K562 (cell line): ENCODE data around the gene OLFML2A. TPM values are rescaled to one million over a fixed set of nuclear protein-coding genes. Genes with fewer than 3 reads are reported as not detected.
A peak's percentile ranks its signal among the peaks of the same experiment; 100 is the strongest.

ENCODE experiments used
- ATAC-seq: fragments of 200-7000 bp; cut with Tn5 transposase; 3 replicates; pipeline ENCODE4 v1.9.1; 2020; ENCODE audit warnings: moderate library complexity
- BruUV-seq: library from RNA; stranded (reverse); fragments of 400-500 nt; replicated peaks from 2 replicates; lab custom pipeline; 2021; lab: Mats Ljungman, UMichigan
- CTCF ChIA-PET: fragments of 300-600 bp; formaldehyde crosslinking; extraction: SDS; loops from one replicate; lab custom pipeline; 2021; ENCODE audit warnings: low intra/inter-chr PET ratio; lab: Yijun Ruan, JAX
- POLR2A ChIA-PET: fragments of 300-600, 350-650 bp; sonication (Branson Sonifier 250); formaldehyde crosslinking; extraction: SDS; loops from one replicate; lab custom pipeline; 2021; ENCODE audit warnings: antibody characterized with exemption, inconsistent platforms; lab: Yijun Ruan, JAX
- DNase-seq, 4 experiments: peaks; one replicate each; pipeline versions ENCODE4 v3.0.0 to v3.0.0-alpha.2; 2011 to 2018; ENCODE audit warnings: low spot score in 3 of 4, mixed read lengths in 3 of 4; ENCODE audit errors: extremely low read depth in 1 of 4
- FAIRE-seq: peaks from 2 replicates; lab custom pipeline; 2011; peaks lifted over from hg19 to GRCh38; lab: Jason Lieb, UNC
- H2AFZ ChIP-seq: 2 replicates; pipeline ENCODE4 v1.6.0; 2011; ENCODE audit warnings: low read depth, low read length, control low read depth, inconsistent platforms
- H3K27ac ChIP-seq: fragments of 200-600 bp; 3 replicates; pipeline ENCODE4 v1.8.0; 2011; ENCODE audit warnings: low read depth, mild to moderate bottlenecking, control low read depth, inconsistent platforms, low read length, moderate library complexity, mixed read lengths; ENCODE audit errors: extremely low read depth
- H3K27me3 ChIP-seq, 2 experiments: fragments of 300-600 bp in 1 of 2; 2 replicates in 1 of 2; 3 replicates in 1 of 2; pipeline versions ENCODE4 v1.6.0 to v1.8.0; 2011; ENCODE audit warnings: inconsistent platforms in 2 of 2, low read length in 2 of 2, mild to moderate bottlenecking in 1 of 2, mixed read lengths in 1 of 2, moderate library complexity in 1 of 2; ENCODE audit not compliant: control insufficient read depth in 2 of 2, insufficient read depth in 2 of 2
- H3K36me3 ChIP-seq: fragments of 300-600 bp; 3 replicates; pipeline ENCODE4 v1.8.0; 2011; ENCODE audit warnings: mild to moderate bottlenecking, low read length, inconsistent platforms; ENCODE audit not compliant: control insufficient read depth, insufficient read depth
- H3K4me1 ChIP-seq, 2 experiments: fragments of 200-600 bp in 1 of 2; replicated peaks in 1 of 2; 2 replicates in 1 of 2; 3 replicates in 1 of 2; pipeline versions ENCODE4 v1.5.1 to v1.8.0; 2011; ENCODE audit warnings: inconsistent platforms in 2 of 2, low read length in 2 of 2, mild to moderate bottlenecking in 1 of 2, mixed read lengths in 1 of 2, moderate library complexity in 1 of 2; ENCODE audit not compliant: control insufficient read depth in 2 of 2, insufficient read depth in 2 of 2
- H3K4me2 ChIP-seq: 2 replicates; pipeline ENCODE4 v1.6.1; 2011; ENCODE audit warnings: low read length, control low read depth, inconsistent platforms, mixed read lengths; ENCODE audit not compliant: insufficient read depth
- H3K4me3 ChIP-seq: fragments of 200-600 bp; sonication (generic), shearing (Covaris generic); 2 replicates; pipeline ENCODE4 v1.5.1; 2016; ENCODE audit warnings: control low read depth, inconsistent platforms
- H3K79me2 ChIP-seq: fragments of 200-600 bp; 3 replicates; pipeline ENCODE4 v1.8.0; 2011; ENCODE audit warnings: low read length, inconsistent platforms; ENCODE audit not compliant: control insufficient read depth, insufficient read depth
- H3K9ac ChIP-seq, 2 experiments: 2 replicates each; pipeline versions ENCODE4 v1.6.0 to v1.6.1; 2011; ENCODE audit warnings: low read depth in 2 of 2, low read length in 2 of 2, control low read depth in 1 of 2, inconsistent platforms in 1 of 2, mild to moderate bottlenecking in 1 of 2, mixed read lengths in 1 of 2; ENCODE audit not compliant: insufficient read depth in 1 of 2
- H3K9me1 ChIP-seq: one replicate; pipeline ENCODE4 v1.6.0; 2011; ENCODE audit warnings: inconsistent platforms, mild to moderate bottlenecking, low read length, moderate library complexity; ENCODE audit not compliant: control insufficient read depth, insufficient read depth
- H3K9me3 ChIP-seq: replicated peaks from 2 replicates; pipeline ENCODE4 v1.5.1; 2011; ENCODE audit warnings: low read depth, low read length, inconsistent platforms; ENCODE audit not compliant: control insufficient read depth, insufficient read depth
- H4K20me1 ChIP-seq: replicated peaks from 2 replicates; pipeline ENCODE4 v1.6.1; 2011; ENCODE audit warnings: low read length, inconsistent platforms, mixed read lengths; ENCODE audit not compliant: control insufficient read depth, insufficient read depth
- BCOR ChIP-seq: fragments of 450-650 bp; IDR thresholded peaks from 2 replicates; pipeline ENCODE4 v1.6.1; 2016
- CSDE1 ChIP-seq, 2 experiments: fragments of 450-650 bp; IDR thresholded peaks; 2 replicates each; pipeline ENCODE4 v1.6.1; 2016; ENCODE audit warnings: mild to moderate bottlenecking in 1 of 2
- ESRRA ChIP-seq: fragments of 450-650 bp; IDR thresholded peaks from 2 replicates; pipeline ENCODE4 v1.6.1; 2014; ENCODE audit warnings: low read depth, mild to moderate bottlenecking, moderate library complexity, borderline replicate concordance
- PML ChIP-seq: IDR thresholded peaks from 2 replicates; pipeline ENCODE4 v1.6.1; 2012; ENCODE audit warnings: low read length, inconsistent platforms
- SMARCA5 ChIP-seq: fragments of 450-650 bp; IDR thresholded peaks from 2 replicates; pipeline ENCODE4 v1.6.1; 2016
- ZBTB7A ChIP-seq: IDR thresholded peaks from 2 replicates; pipeline ENCODE4 v1.6.1; 2011; ENCODE audit warnings: low read depth, mild to moderate bottlenecking, low read length, moderate library complexity, borderline replicate concordance; ENCODE audit not compliant: control insufficient read depth
- ZFP36 ChIP-seq: fragments of 150-350 bp; IDR thresholded peaks from 2 replicates; pipeline ENCODE4 v1.6.1; 2018; ENCODE audit warnings: low read length, low read depth; ENCODE audit not compliant: partially characterized antibody
- ZNF507 ChIP-seq: conservative IDR thresholded peaks from 2 replicates; pipeline ENCODE4 v1.6.1; 2017; ENCODE audit warnings: missing genetic modification characterization, missing compliant biosample characterization
- ZZZ3 ChIP-seq: fragments of 450-650 bp; IDR thresholded peaks from 2 replicates; pipeline ENCODE4 v1.6.1; 2016; ENCODE audit warnings: antibody characterized with exemption, mild to moderate bottlenecking, moderate library complexity
- whole genome bisulfite sequencing: fragments of 100-300 bp; shearing (Covaris generic); methylation state at CpG from one replicate; pipeline ENCODE4 v1.1.6; 2016; ENCODE audit warnings: low coverage, mixed read lengths; ENCODE audit not compliant: insufficient coverage; ENCODE audit errors: missing lambda C conversion rate; 5-methylcytosine and 5-hydroxymethylcytosine counted together
- in situ Hi-C: fragments of 300-500 bp; cut with MboI; formaldehyde crosslinking; loops from 4 replicates; pipeline ENCODE4 v1.15.0; 2018; ENCODE audit warnings: inconsistent platforms, mixed read lengths
- intact Hi-C: fragments of 100-400 bp; cut with micrococcal nuclease; formaldehyde crosslinking; loops from 2 replicates; pipeline ENCODE4 v1.14.2; 2022
- polyA plus RNA-seq, 8 experiments: library from polyadenylated mRNA; depleted of rRNA in 4 of 8; stranded (reverse) in 5 of 8; unstranded in 3 of 8; fragments of >200 nt; fragmentation: Nextera tagmentation in 2 of 8; fragmentation: Illumina TruSeq in 1 of 8; extraction: Ambion mirVana in 2 of 8; extraction: Trizol in 1 of 8; gene quantifications; 2 replicates each; pipeline versions ENCODE4 v1.2.1 to v1.2.3, GENCODE V29; 2011 to 2014; ENCODE audit warnings: inconsistent platforms in 1 of 8, missing spikeins in 1 of 8
- total RNA-seq, 7 experiments: library from RNA; depleted of rRNA in 6 of 7; stranded (reverse); fragments of >200 nt in 6 of 7; fragmentation: Illumina TruSeq in 2 of 7; extraction: Trizol in 2 of 7; gene quantifications; 2 replicates each; pipeline versions ENCODE4 v1.2.1 to v1.2.3, GENCODE V29; 2011 to 2021; ENCODE audit warnings: low replicate concordance in 1 of 7
- TF ChIP-seq, protein P1 (sequence below): fragments of 450-650 bp; IDR thresholded peaks from 2 replicates; pipeline ENCODE4 v1.6.1; 2017; ENCODE audit warnings: antibody characterized with exemption, mild to moderate bottlenecking

The OLFML2A gene
- total and polyA plus RNA-seq, 9 of the 15 experiments (the other 6 are each of a cell fraction or from before 2014, with no cell fraction given): 0.16 TPM; not detected in 8

GRCh38 chr9:124782661-124783574 is 6.0 kb downstream of the OLFML2A start (continued):
- TF ChIP-seq PML (no peak), ZZZ3 (no peak), ZBTB7A (no peak)
- TF ChIP-seq, protein P1, sequence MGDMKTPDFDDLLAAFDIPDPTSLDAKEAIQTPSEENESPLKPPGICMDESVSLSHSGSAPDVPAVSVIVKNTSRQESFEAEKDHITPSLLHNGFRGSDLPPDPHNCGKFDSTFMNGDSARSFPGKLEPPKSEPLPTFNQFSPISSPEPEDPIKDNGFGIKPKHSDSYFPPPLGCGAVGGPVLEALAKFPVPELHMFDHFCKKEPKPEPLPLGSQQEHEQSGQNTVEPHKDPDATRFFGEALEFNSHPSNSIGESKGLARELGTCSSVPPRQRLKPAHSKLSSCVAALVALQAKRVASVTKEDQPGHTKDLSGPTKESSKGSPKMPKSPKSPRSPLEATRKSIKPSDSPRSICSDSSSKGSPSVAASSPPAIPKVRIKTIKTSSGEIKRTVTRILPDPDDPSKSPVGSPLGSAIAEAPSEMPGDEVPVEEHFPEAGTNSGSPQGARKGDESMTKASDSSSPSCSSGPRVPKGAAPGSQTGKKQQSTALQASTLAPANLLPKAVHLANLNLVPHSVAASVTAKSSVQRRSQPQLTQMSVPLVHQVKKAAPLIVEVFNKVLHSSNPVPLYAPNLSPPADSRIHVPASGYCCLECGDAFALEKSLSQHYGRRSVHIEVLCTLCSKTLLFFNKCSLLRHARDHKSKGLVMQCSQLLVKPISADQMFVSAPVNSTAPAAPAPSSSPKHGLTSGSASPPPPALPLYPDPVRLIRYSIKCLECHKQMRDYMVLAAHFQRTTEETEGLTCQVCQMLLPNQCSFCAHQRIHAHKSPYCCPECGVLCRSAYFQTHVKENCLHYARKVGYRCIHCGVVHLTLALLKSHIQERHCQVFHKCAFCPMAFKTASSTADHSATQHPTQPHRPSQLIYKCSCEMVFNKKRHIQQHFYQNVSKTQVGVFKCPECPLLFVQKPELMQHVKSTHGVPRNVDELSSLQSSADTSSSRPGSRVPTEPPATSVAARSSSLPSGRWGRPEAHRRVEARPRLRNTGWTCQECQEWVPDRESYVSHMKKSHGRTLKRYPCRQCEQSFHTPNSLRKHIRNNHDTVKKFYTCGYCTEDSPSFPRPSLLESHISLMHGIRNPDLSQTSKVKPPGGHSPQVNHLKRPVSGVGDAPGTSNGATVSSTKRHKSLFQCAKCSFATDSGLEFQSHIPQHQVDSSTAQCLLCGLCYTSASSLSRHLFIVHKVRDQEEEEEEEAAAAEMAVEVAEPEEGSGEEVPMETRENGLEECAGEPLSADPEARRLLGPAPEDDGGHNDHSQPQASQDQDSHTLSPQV: no peak

DNA sequence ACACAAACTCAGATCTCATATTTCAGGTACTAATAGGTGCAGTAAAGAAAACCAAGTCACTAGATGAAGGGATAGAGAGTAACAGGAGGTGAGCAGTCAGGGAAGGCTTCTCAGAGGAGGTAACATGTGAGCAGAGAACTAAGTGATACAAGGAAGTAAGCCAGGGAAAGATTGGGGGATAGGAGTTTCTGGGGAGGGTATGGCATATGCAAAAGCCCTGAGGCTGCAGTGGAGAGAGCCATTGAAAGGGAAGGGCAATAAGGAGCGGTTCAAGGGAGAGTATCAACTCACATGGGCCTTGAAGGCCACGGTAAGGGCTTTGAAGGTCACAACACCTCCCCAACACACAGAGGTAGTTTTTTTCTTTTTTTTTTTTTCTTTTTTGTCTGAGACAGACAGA is 6.9 kb downstream of the OLFML2A start:
- intact Hi-C loops: no loop called here
- H3K4me3 ChIP-seq: no peak overlapping the region
- H3K9me3 ChIP-seq: no peaks in the 10 kb centered on the region
- WGBS: 42% methylated on average over 2 of the region's 2 CpGs
- ChIA-PET CTCF (no interaction called here), POLR2A (interaction anchor here (1.1 kb wide), 1 partner anchor 19 kb away, joined by 3 read pairs; no protein-coding TSS in a partner anchor)
- FAIRE-seq: no peak
- H3K9me1 ChIP-seq: no peaks in the 10 kb centered on the region
- H3K4me1 ChIP-seq: peaks cover 0 to 11% of the 10 kb centered on the region in 2 experiments; a peak in 3 of 5 replicates
- DNase-seq: no peak
- peaks cover 0 to 4% of the 10 kb centered on the region in 2 experiments; a peak in 1 of 5 replicates for H3K27me3 ChIP-seq
- peak; percentile 55; the same call in 1 of the 2 replicates for TF ChIP-seq SMARCA5
- peak; percentile 93 for TF ChIP-seq ZFP36
- TF ChIP-seq CSDE1 (IDR thresholded peaks at IDR 0.05): no peak
- TF ChIP-seq ESRRA: peak; percentile 48; the same call in 1 of the 2 replicates
- TF ChIP-seq ZNF507 (tag): no peak
- TF ChIP-seq BCOR: peak; percentile 49; the same call in 1 of the 2 replicates
- H3K79me2 ChIP-seq: no peaks in the 10 kb centered on the region
- H3K36me3 ChIP-seq: no peaks in the 10 kb centered on the region
- in situ Hi-C loops: no loop called here
- H4K20me1 ChIP-seq: no peaks in the 10 kb centered on the region
- no peak overlapping the region for H3K9ac ChIP-seq
- no peak overlapping the region for H3K27ac ChIP-seq
- H2AFZ ChIP-seq: no peak overlapping the region
- ATAC-seq: no peak
- BruUV-seq: no TSS peak
- no peak overlapping the region for H3K4me2 ChIP-seq
